Esophagus (tissue), 2 donors: Measurements from ENCODE around the gene SDR9C7. TPM values are rescaled to one million over a fixed set of nuclear protein-coding genes. Genes with fewer than 3 reads are reported as not detected.
"Not testable (repeated sequence)": the region's sequence is repeated elsewhere in the genome, so short reads cannot be mapped to it uniquely, and the experiment has no call there.

Experiments
- H3K27ac ChIP-seq, 2 donors: one replicate each; pipeline ENCODE4 v1.5.1; 2013; ENCODE audit warnings: low read depth in 2 of 2, mild to moderate bottlenecking in 2 of 2, inconsistent platforms in 1 of 2, low read length in 1 of 2, moderate library complexity in 1 of 2
- H3K27me3 ChIP-seq, 2 donors: one replicate each; pipeline ENCODE4 v1.6.1; 2013; ENCODE audit warnings: low read length in 2 of 2, control low read depth in 1 of 2, mild to moderate bottlenecking in 1 of 2; ENCODE audit not compliant: insufficient read depth in 2 of 2, control insufficient read depth in 1 of 2
- H3K36me3 ChIP-seq, 2 donors: one replicate each; pipeline ENCODE4 v1.6.1; 2013; ENCODE audit warnings: low read length in 1 of 2; ENCODE audit not compliant: control insufficient read depth in 2 of 2, insufficient read depth in 2 of 2
- H3K4me1 ChIP-seq, 2 donors: one replicate each; pipeline ENCODE4 v1.6.1; 2013; ENCODE audit warnings: low read length in 1 of 2; ENCODE audit not compliant: control insufficient read depth in 2 of 2, insufficient read depth in 2 of 2
- H3K4me3 ChIP-seq, 2 donors: one replicate each; pipeline ENCODE4 v1.5.1; 2013; ENCODE audit warnings: low read length in 2 of 2, mild to moderate bottlenecking in 2 of 2, low read depth in 1 of 2, moderate library complexity in 1 of 2
- H3K9me3 ChIP-seq, 2 donors: one replicate each; pipeline ENCODE4 v1.6.1; 2013; ENCODE audit warnings: mild to moderate bottlenecking in 2 of 2, low read depth in 1 of 2, low read length in 1 of 2, moderate library complexity in 1 of 2; ENCODE audit not compliant: control insufficient read depth in 2 of 2, insufficient read depth in 1 of 2
- WGBS, 2 donors: extraction: QIAGEN DNeasy Blood & Tissue Kit; methylation state at CpG; one replicate each; pipeline ENCODE4 v1.1.7; 2013; 5-methylcytosine and 5-hydroxymethylcytosine counted together
- polyA plus RNA-seq, 2 donors: library from polyadenylated mRNA; stranded (reverse); fragments of 200-250 nt; gene quantifications; one replicate each; pipeline ENCODE4 v1.2.3, GENCODE V29; 2013
- donor health status: healthy with polysubstance abuse.
- donor health status: Bipolar disorder and iron deficiency.

Gene SDR9C7
- polyA plus RNA-seq, 2 donors, result 9.4 to 16.8 TPM

DNA sequence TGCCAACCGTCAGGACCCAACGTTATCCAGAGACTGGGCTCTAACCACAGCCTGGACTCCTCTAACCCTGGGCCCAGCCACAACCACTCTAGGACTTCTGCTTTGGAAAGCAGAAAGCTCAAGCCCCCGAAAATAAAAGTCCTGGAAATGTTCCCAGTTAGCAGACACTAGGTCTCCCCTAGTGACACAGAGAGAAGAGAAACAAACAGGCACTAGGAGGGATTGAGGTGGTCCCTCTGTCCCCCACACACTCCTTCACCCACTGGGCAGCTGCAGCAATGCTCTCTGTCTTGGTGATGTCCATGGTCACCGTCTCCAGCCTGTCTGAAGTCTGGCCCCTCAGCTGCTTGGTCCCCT, 6.7 kb upstream of the SDR9C7 start:
- H3K4me1 ChIP-seq, H3K36me3 ChIP-seq, H3K4me3 ChIP-seq, H3K9me3 ChIP-seq, H3K27me3 ChIP-seq, H3K27ac ChIP-seq: not testable (repeated sequence)
- WGBS, 2 donors, result 0 to 20% methylated on average over 1 of the region's 4 CpGs

DNA sequence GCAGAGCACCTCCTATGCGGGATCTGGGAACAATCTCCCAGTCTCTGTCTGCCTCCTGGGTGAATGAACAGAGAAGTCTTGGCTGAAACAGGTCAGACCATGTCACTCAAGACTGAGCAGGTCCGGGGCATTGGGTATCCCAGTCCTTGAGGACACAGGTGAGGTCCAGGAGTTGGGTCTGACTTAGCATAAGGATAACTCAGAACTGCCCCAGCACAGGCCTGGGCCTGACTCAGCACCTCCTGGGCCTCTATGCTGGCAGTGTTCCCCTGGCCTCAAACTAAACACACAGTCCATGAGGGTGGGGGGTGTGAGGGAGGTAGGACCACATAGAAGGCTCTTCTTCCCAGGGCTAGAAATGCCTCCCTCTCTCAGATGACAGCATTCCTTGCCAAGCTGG, 1.5 kb upstream of the SDR9C7 start:
- H3K9me3 ChIP-seq, result no peaks in the 10 kb centered on the region

DNA sequence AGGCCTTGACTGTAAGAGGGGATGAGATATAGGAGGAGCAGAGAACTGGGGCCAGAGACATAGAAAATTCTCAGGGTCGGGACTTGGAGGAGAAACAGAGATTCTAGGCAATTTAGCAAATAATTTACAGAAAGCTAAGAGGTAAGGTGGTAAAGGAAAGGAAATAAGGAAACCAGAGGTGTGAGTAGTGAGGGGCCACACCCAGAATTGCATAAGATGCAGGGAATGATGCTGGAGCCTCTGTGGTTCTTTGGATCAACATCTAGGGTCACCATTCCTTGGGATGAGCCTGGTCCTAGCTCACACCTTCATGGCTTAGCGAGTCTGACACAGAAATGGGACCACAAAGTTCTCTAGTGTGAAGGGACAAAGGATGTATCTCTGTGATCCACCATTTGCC, 949 bp upstream of the SDR9C7 start:
- Histone ChIP-seq H3K36me3 (no peaks in the 10 kb centered on the region), H3K4me1 (peaks cover 3 to 6% of the 10 kb centered on the region in 2 donors), H3K27ac (peak overlapping the region; percentile 22 to 76), H3K27me3 (no peaks in the 10 kb centered on the region), H3K4me3 (no peak overlapping the region), H3K9me3 (no peaks in the 10 kb centered on the region)
- 74 to 77% methylated on average over 2 of the region's 2 CpGs for WGBS, 2 donors

More for the DNA sequence above, 1.5 kb upstream of the SDR9C7 start:
- H3K27ac ChIP-seq, result peak overlapping the region in 1 of 2 donors; percentile 57
- no peak overlapping the region for H3K4me3 ChIP-seq
- H3K27me3 ChIP-seq, result no peaks in the 10 kb centered on the region
- no peaks in the 10 kb centered on the region for H3K36me3 ChIP-seq
- H3K4me1 ChIP-seq, result peaks cover 3 to 6% of the 10 kb centered on the region in 2 donors
- WGBS, 2 donors, result 56 to 65% methylated on average over 2 of the region's 2 CpGs

DNA sequence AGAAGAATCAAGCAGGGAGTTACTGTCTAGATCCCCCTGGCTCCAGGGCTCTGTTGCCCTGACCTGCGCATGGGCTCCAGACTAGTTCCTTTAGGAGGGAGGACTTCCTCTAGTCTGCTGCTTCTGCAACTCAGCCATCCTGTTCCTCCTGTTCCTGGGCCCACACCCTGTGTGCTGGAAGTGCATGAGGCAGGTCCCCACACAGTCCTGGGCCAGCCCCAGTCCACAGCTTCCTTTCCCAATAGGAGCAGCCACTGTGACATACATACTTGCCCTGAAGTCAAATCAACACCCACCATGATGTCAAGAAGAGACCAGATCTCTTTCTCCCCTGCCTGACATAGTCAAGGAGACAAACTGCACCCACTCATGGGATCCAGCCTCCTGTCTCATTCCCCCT, 1.3 kb downstream of the SDR9C7 start:
- 65 to 83% methylated on average over 1 of the region's 1 CpG for WGBS, 2 donors
- H3K27ac ChIP-seq, result peak overlapping the region; percentile 83 to 95
- H3K4me1 ChIP-seq, result peaks cover 3 to 6% of the 10 kb centered on the region in 2 donors
- peaks cover 0 to 2% of the 10 kb centered on the region in 2 donors for H3K36me3 ChIP-seq
- H3K9me3 ChIP-seq, result no peaks in the 10 kb centered on the region
- H3K4me3 ChIP-seq, result no peak overlapping the region
- H3K27me3 ChIP-seq, result no peaks in the 10 kb centered on the region

DNA sequence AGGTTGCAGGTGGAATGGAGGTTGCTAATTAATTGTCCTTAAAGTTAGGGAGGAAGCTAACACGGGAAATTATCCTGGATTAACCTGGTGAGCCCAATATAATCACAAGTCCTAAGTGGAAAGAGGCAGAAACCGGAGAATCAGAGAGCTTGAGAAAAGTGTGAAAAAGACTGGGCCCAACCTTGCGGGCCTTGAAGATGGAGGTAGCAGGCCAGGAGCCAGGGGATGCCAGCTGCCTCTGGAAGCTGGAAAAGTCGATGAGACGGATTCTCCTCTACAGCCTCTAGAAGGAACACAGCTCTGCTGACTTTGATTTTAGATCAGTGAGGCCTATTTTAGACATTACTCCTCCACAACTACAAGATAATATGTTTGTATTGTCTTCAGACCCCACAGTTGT, 2.1 kb downstream of the SDR9C7 start:
- H3K27ac ChIP-seq, result peak overlapping the region; percentile 7 to 64
- WGBS, 2 donors, result 76 to 88% methylated on average over 5 of the region's 5 CpGs

DNA sequence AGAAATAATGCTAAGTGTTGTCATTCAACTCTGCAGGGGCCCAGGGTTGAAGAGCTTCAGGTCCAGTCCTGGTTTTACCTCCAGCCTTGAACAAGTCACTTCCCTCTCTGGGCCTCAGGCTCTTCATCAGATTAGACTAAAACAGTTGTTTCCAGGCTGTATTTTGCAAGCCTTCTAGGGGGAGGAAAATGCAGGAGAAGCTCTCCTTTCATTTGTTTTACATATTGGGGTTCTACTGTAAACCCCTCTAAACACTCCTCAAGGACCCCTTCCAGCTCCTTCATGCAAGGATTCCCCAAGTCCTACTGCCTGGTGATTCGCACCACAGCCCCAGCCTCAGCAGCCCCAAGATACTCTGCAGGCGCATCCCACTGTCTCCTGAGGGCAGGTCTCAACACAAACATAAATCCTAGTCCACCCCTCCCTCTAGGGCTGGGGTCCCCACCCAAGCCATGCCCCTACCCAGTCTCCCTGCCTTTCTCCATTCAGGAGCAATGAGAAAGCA, 2.7 kb downstream of the SDR9C7 start:
- peaks cover 3 to 6% of the 10 kb centered on the region in 2 donors for H3K4me1 ChIP-seq
- H3K9me3 ChIP-seq, result no peaks in the 10 kb centered on the region
- H3K27me3 ChIP-seq, result no peaks in the 10 kb centered on the region
- peak overlapping the region in 1 of 2 donors; percentile 27 for H3K27ac ChIP-seq
- H3K36me3 ChIP-seq, result peaks cover 0 to 4% of the 10 kb centered on the region in 2 donors
- H3K4me3 ChIP-seq, result no peak overlapping the region
- WGBS, 2 donors, result 75 to 77% methylated on average over 2 of the region's 2 CpGs

More for the DNA sequence above, 2.1 kb downstream of the SDR9C7 start:
- no peak overlapping the region for H3K4me3 ChIP-seq
- peaks cover 0 to 4% of the 10 kb centered on the region in 2 donors for H3K36me3 ChIP-seq
- no peaks in the 10 kb centered on the region for H3K27me3 ChIP-seq
- no peaks in the 10 kb centered on the region for H3K9me3 ChIP-seq
- peaks cover 3 to 6% of the 10 kb centered on the region in 2 donors for H3K4me1 ChIP-seq

DNA sequence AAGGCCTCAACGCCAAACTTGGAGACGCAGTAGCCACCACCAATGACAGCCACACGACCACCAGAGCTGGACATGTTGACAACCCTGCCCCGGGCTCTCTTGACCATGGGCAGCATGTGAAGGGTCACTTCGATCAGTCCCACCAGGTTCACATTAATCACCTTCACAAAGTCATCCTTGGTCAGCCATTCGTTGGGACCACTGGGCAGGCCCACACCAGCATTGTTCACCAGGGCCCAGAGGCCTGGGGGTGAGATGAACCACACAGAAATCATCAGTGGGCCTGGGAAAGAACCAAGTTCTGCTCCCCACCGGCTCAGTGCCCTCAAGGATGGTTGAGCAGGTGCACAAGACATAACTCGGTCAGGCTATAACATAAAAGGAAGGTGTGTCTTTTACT, 4.0 kb downstream of the SDR9C7 start:
- Histone ChIP-seq H3K9me3 (no peaks in the 10 kb centered on the region), H3K36me3 (peaks cover 0 to 4% of the 10 kb centered on the region in 2 donors), H3K27me3 (no peaks in the 10 kb centered on the region), H3K4me1 (peaks cover 3 to 6% of the 10 kb centered on the region in 2 donors), H3K4me3 (no peak overlapping the region), H3K27ac (no peak overlapping the region)
- 82 to 87% methylated on average over 8 of the region's 8 CpGs for WGBS, 2 donors

DNA sequence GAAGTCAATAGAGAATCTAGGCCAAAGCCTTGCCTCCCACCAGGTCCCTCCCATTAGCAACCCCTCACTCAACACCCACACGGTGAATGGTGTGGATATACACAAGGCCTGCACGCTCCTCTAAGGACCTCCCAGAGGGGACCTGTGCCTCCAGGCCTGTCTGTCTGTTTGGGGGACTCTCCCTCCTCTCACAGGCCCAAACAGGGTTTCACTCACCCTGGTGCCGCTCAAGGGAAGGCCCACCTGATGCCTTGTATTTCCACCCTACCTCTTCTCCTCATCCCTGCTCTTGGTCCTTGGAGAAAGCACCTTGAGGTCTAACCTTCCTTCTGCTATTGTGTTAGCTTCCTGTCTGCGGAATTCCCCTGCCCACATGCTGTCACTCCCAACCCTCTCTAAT, 4.4 kb downstream of the SDR9C7 start:
- Histone ChIP-seq H3K4me3 (no peak overlapping the region), H3K4me1 (peaks cover 3 to 4% of the 10 kb centered on the region in 2 donors), H3K9me3 (no peaks in the 10 kb centered on the region), H3K36me3 (peaks cover 0 to 4% of the 10 kb centered on the region in 2 donors), H3K27ac (no peak overlapping the region), H3K27me3 (no peaks in the 10 kb centered on the region)
- 91% methylated on average over 4 of the region's 4 CpGs for WGBS, 2 donors

DNA sequence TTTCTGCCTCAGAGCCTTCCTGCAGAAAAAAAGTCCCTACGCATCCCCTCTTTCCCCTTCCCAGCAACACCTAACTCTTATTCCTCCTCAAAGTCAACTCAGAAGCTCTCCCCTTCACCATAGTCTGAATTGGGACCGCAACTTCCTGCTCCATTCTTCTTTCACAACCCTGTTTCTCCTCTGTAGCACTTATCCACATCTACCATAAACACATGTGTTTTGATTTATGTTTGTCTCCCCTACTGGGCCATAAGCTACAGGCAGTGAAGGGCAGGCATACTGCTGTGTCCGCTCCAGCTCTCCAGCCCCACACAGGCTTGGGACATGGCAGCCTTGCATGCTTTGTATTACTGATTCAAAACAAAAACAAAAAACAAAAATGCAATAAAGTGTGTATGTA, 5.9 kb downstream of the SDR9C7 start:
- peaks cover 0 to 3% of the 10 kb centered on the region in 2 donors for H3K4me1 ChIP-seq
- no peak overlapping the region for H3K4me3 ChIP-seq
- no peaks in the 10 kb centered on the region for H3K9me3 ChIP-seq
- no peaks in the 10 kb centered on the region for H3K27me3 ChIP-seq
- WGBS, 2 donors, result 69 to 73% methylated on average over 3 of the region's 3 CpGs
- H3K36me3 ChIP-seq, result peaks cover 0 to 4% of the 10 kb centered on the region in 2 donors
- H3K27ac ChIP-seq, result no peak overlapping the region

DNA sequence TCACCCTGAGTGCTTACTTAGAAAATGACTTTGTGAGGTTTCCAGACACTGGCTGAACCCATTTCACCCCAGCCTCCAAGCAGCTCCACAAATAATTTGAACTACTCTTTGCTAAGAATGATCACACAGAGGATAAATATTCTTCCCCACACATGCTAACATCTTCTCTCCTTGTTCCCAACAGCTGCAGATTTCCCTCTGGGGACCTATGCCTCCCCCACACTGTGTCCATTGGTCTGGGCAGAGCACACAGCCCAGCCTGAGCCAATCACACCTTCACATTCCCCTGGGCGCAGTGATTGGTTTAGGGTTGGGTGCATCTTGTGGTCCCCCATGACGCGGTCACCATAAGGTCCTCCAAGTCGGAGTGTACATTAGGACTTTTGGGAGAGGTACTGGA, 6.9 kb downstream of the SDR9C7 start:
- no peak overlapping the region for H3K4me3 ChIP-seq
- peaks cover 0 to 4% of the 10 kb centered on the region in 2 donors for H3K36me3 ChIP-seq
- WGBS, 2 donors, result 91 to 97% methylated on average over 4 of the region's 4 CpGs
- H3K9me3 ChIP-seq, result no peaks in the 10 kb centered on the region
- H3K27ac ChIP-seq, result no peak overlapping the region
- H3K27me3 ChIP-seq, result no peaks in the 10 kb centered on the region
- H3K4me1 ChIP-seq, result no peaks in the 10 kb centered on the region
